IMR-90 (cell line): ENCODE data around the gene SIPA1L3. TPM values are rescaled to one million over a fixed set of nuclear protein-coding genes. Genes with fewer than 3 reads are reported as not detected.
A peak's percentile ranks its signal among the peaks of the same experiment; 100 is the strongest.

Source experiments
- ATAC-seq: fragments of 200-7000 bp; cut with Tn5 transposase; 2 replicates; pipeline ENCODE4 v1.9.1; 2020; ENCODE audit warnings: low read depth, mild to moderate bottlenecking, moderate library complexity
- BruUV-seq: library from RNA; stranded (reverse); fragments of 400-500 nt; replicated peaks from 2 replicates; lab custom pipeline; 2021; lab: Mats Ljungman, UMichigan
- CTCF ChIA-PET: fragments of 300-600 bp; formaldehyde crosslinking; extraction: SDS; loops from one replicate; lab custom pipeline; 2021; ENCODE audit warnings: antibody characterized with exemption; lab: Yijun Ruan, JAX
- POLR2A ChIA-PET: fragments of 300-600 bp; sonication (Branson Sonifier 250); formaldehyde crosslinking; loops from one replicate; lab custom pipeline; 2022; ENCODE audit warnings: antibody characterized with exemption; ENCODE audit not compliant: unreplicated experiment; lab: Charles Lee
- DNase-seq: peaks from one replicate; pipeline ENCODE4 v3.0.0; 2013
- H2AFZ ChIP-seq: replicated peaks from 2 replicates; pipeline ENCODE3; 2013; ENCODE audit warnings: low read length, mild to moderate bottlenecking; ENCODE audit not compliant: poor library complexity
- H2AK5ac ChIP-seq: 2 replicates; pipeline ENCODE4 v1.6.1; 2013; ENCODE audit warnings: low read depth, low read length, inconsistent platforms
- H2AK9ac ChIP-seq: replicated peaks from 2 replicates; pipeline ENCODE3; 2013; ENCODE audit warnings: mild to moderate bottlenecking, low read depth, low read length, moderate library complexity; ENCODE audit not compliant: poor library complexity
- H2BK120ac ChIP-seq: 2 replicates; pipeline ENCODE4 v1.6.1; 2013; ENCODE audit warnings: low read depth, low read length, inconsistent platforms
- H2BK15ac ChIP-seq: 3 replicates; pipeline ENCODE4 v1.6.1; 2013; ENCODE audit warnings: low read depth, low read length, inconsistent platforms
- H2BK20ac ChIP-seq: 2 replicates; pipeline ENCODE4 v1.6.1; 2013; ENCODE audit warnings: low read depth, mild to moderate bottlenecking, inconsistent platforms, low read length, moderate library complexity
- H2BK5ac ChIP-seq: 2 replicates; pipeline ENCODE4 v1.6.1; 2013; ENCODE audit warnings: mild to moderate bottlenecking, low read depth, low read length, inconsistent platforms; ENCODE audit not compliant: poor library complexity, severe bottlenecking
- H3K14ac ChIP-seq: replicated peaks from 2 replicates; pipeline ENCODE4 v1.6.1; 2013; ENCODE audit warnings: low read depth, low read length, inconsistent platforms
- H3K18ac ChIP-seq: 2 replicates; pipeline ENCODE4 v1.6.1; 2013; ENCODE audit warnings: low read depth, low read length, control low read depth
- H3K23ac ChIP-seq: 2 replicates; pipeline ENCODE4 v1.6.1; 2013; ENCODE audit warnings: low read depth, low read length, inconsistent platforms
- H3K27ac ChIP-seq: 2 replicates; pipeline ENCODE4 v1.5.1; 2013; ENCODE audit warnings: mild to moderate bottlenecking, control low read depth, low read length; ENCODE audit not compliant: insufficient read depth
- H3K27me3 ChIP-seq: 2 replicates; pipeline ENCODE4 v1.6.1; 2013; ENCODE audit warnings: low read length; ENCODE audit not compliant: control insufficient read depth, insufficient read depth
- H3K36me3 ChIP-seq: 2 replicates; pipeline ENCODE4 v1.6.1; 2013; ENCODE audit warnings: low read length, mixed read lengths; ENCODE audit not compliant: control insufficient read depth, insufficient read depth
- H3K4ac ChIP-seq: 2 replicates; pipeline ENCODE4 v1.6.1; 2013; ENCODE audit warnings: low read depth, low read length, inconsistent platforms
- H3K4me1 ChIP-seq: 2 replicates; pipeline ENCODE4 v1.6.1; 2013; ENCODE audit warnings: low read length, mixed read lengths; ENCODE audit not compliant: control insufficient read depth, insufficient read depth
- H3K4me2 ChIP-seq: 2 replicates; pipeline ENCODE4 v1.6.1; 2013; ENCODE audit warnings: low read depth, mild to moderate bottlenecking, control low read depth, low read length, moderate library complexity
- H3K4me3 ChIP-seq: 2 replicates; pipeline ENCODE4 v1.5.1; 2013; ENCODE audit warnings: low read depth, mild to moderate bottlenecking, control low read depth, low read length, moderate library complexity; ENCODE audit not compliant: insufficient read depth
- H3K56ac ChIP-seq: 2 replicates; pipeline ENCODE4 v1.6.1; 2013; ENCODE audit warnings: low read length, inconsistent platforms; ENCODE audit not compliant: insufficient read depth; ENCODE audit errors: extremely low read depth
- H3K79me1 ChIP-seq, 2 experiments: 2 replicates each; pipeline ENCODE4 v1.6.1; 2013; ENCODE audit warnings: low read length in 2 of 2, inconsistent platforms in 1 of 2, low read depth in 1 of 2
- H3K9ac ChIP-seq: 2 replicates; pipeline ENCODE4 v1.6.1; 2013; ENCODE audit warnings: low read depth, low read length, control low read depth
- H3K9me1 ChIP-seq: 2 replicates; pipeline ENCODE4 v1.6.1; 2013; ENCODE audit warnings: low read length, inconsistent platforms; ENCODE audit not compliant: insufficient read depth
- H3K9me3 ChIP-seq: 2 replicates; pipeline ENCODE4 v1.6.1; 2013; ENCODE audit warnings: low read length; ENCODE audit not compliant: control insufficient read depth, insufficient read depth
- H4K20me1 ChIP-seq: 2 replicates; pipeline ENCODE4 v1.6.1; 2013; ENCODE audit warnings: low read length, inconsistent platforms; ENCODE audit not compliant: insufficient read depth
- H4K5ac ChIP-seq: 2 replicates; pipeline ENCODE4 v1.6.1; 2013; ENCODE audit warnings: mild to moderate bottlenecking, low read depth, low read length, control low read depth
- H4K8ac ChIP-seq, 2 experiments: 2 replicates each; pipeline ENCODE4 v1.6.1; 2013; ENCODE audit warnings: low read depth in 2 of 2, low read length in 2 of 2, control low read depth in 1 of 2, inconsistent platforms in 1 of 2
- H4K91ac ChIP-seq: 2 replicates; pipeline ENCODE4 v1.6.1; 2013; ENCODE audit warnings: low read depth, low read length, inconsistent platforms; ENCODE audit not compliant: insufficient read depth
- BHLHE40 ChIP-seq: fragments of 150-350 bp; IDR thresholded peaks from 2 replicates; pipeline ENCODE4 v1.6.1; 2016; ENCODE audit warnings: mild to moderate bottlenecking, low read depth, low read length
- CHD1 ChIP-seq: IDR thresholded peaks from 2 replicates; pipeline ENCODE4 v1.6.1; 2012; ENCODE audit warnings: low read depth, low read length, improper control_type of control experiment
- FOS ChIP-seq: fragments of 150-350 bp; IDR thresholded peaks from 2 replicates; pipeline ENCODE4 v1.6.1; 2016; ENCODE audit warnings: low read depth, low read length
- MAFK ChIP-seq: IDR thresholded peaks from 2 replicates; pipeline ENCODE4 v1.6.1; 2012; ENCODE audit warnings: low read depth, low read length, improper control_type of control experiment
- MXI1 ChIP-seq: IDR thresholded peaks from 2 replicates; pipeline ENCODE4 v1.6.1; 2012; ENCODE audit warnings: low read depth, mild to moderate bottlenecking, low read length, moderate library complexity, borderline replicate concordance
- NFE2L2 ChIP-seq: fragments of 150-350 bp; IDR thresholded peaks from 2 replicates; pipeline ENCODE4 v1.6.1; 2016; ENCODE audit warnings: low read depth, mild to moderate bottlenecking, low read length
- POLR2A ChIP-seq: IDR thresholded peaks from 2 replicates; pipeline ENCODE4 v1.6.1; 2012; ENCODE audit warnings: mild to moderate bottlenecking, low read depth, low read length
- RAD21 ChIP-seq: IDR thresholded peaks from 2 replicates; pipeline ENCODE4 v1.6.1; 2012; ENCODE audit warnings: low read length, improper control_type of control experiment
- RCOR1 ChIP-seq: IDR thresholded peaks from 2 replicates; pipeline ENCODE4 v1.6.1; 2012; ENCODE audit warnings: mild to moderate bottlenecking, low read length, improper control_type of control experiment; ENCODE audit not compliant: insufficient replicate concordance
- RFX5 ChIP-seq: IDR thresholded peaks from 2 replicates; pipeline ENCODE4 v1.8.0; 2012; ENCODE audit warnings: low read depth, mild to moderate bottlenecking, low read length, moderate library complexity
- SMC3 ChIP-seq: fragments of 150-350 bp; IDR thresholded peaks from 2 replicates; pipeline ENCODE4 v1.6.1; 2016; ENCODE audit warnings: low read depth, mild to moderate bottlenecking, antibody characterized with exemption, low read length, moderate library complexity
- USF2 ChIP-seq: fragments of 150-350 bp; IDR thresholded peaks from 2 replicates; pipeline ENCODE4 v1.6.1; 2017; ENCODE audit warnings: mild to moderate bottlenecking, antibody characterized with exemption, low read length, low read depth
- WGBS, 2 experiments: methylation state at CpG; one replicate each; pipeline versions ENCODE4 v1.1.5 to v1.1.7; 2013; ENCODE audit warnings: missing lambda C conversion rate in 2 of 2; ENCODE audit not compliant: insufficient read length in 1 of 2; ENCODE audit errors: extremely low coverage in 2 of 2; 5-methylcytosine and 5-hydroxymethylcytosine counted together
- dilution Hi-C: fragments of 300-500 bp; cut with HindIII; formaldehyde crosslinking; loops from one replicate; pipeline ENCODE4 v1.14.3; 2018; ENCODE audit warnings: low sequenced_read_pairs; ENCODE audit not compliant: unreplicated experiment
- in situ Hi-C: fragments of 300-500 bp; cut with MboI; formaldehyde crosslinking; loops from 3 replicates; pipeline ENCODE4 v1.14.3; 2019; ENCODE audit warnings: low sequenced_read_pairs, inconsistent platforms, mixed read lengths
- intact Hi-C: fragments of 100-400 bp; cut with micrococcal nuclease; formaldehyde crosslinking; loops from 2 replicates; pipeline ENCODE4 v1.10.0; 2022
- polyA plus RNA-seq, 3 experiments: library from polyadenylated mRNA; depleted of rRNA; stranded (reverse); fragments of >200 nt; gene quantifications; 2 replicates each; pipeline ENCODE4 v1.2.3, GENCODE V29; 2012; ENCODE audit warnings: low replicate concordance in 1 of 3
- total RNA-seq: library from RNA; depleted of rRNA; stranded (reverse); fragments of >200 nt; gene quantifications from 2 replicates; pipeline ENCODE4 v1.2.3, GENCODE V29; 2012
- TF ChIP-seq, protein P1 (sequence below): fragments of 150-350 bp; IDR thresholded peaks from 2 replicates; pipeline ENCODE4 v1.6.1; 2016; ENCODE audit warnings: low read depth, mild to moderate bottlenecking, low read length, moderate library complexity, borderline replicate concordance

The SIPA1L3 gene
- total and polyA plus RNA-seq, 2 of the 4 experiments (the other 2 are of a cell fraction) = 4.1 to 9.4 TPM

DNA sequence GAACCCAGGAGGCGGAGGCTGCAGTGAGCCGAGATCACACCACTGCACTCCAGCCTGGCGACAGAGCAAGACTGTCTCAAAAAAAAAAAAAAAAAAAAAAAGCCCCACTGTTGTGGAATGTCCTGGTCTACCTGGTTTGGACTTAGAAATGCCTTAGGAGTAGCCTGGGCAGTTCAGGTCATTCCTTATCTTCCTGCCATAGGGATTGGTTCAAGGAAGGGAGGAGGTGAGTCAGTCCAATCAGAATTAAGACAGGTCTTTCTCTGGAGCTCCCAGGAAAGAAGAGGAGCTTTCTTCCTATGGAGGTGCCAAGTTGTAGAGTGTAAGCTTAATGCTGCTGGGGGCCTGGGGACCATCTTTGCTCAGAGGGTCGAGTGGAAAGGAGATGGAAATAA lies 44.8 kb downstream of the SIPA1L3 start:
- Histone ChIP-seq H4K5ac (no peak overlapping the region), H3K4me3 (no peak overlapping the region), H4K91ac (no peak overlapping the region), H2AFZ (no peak overlapping the region), H3K79me1 (peaks cover 43 to 79% of the 10 kb centered on the region in 2 experiments), H3K9ac (no peak overlapping the region), H3K9me1 (peaks cover 4% of the 10 kb centered on the region; the same call in 1 of the 2 replicates), H2AK5ac (no peak overlapping the region), H4K8ac (no peak overlapping the region), H2BK120ac (no peak overlapping the region), H3K18ac (no peak overlapping the region), H3K36me3 (no peaks in the 10 kb centered on the region), H3K4me2 (no peak overlapping the region), H3K9me3 (no peaks in the 10 kb centered on the region), H3K4ac (no peak overlapping the region), H4K20me1 (peaks cover 9% of the 10 kb centered on the region), H2BK15ac (no peak overlapping the region), H2BK20ac (no peak overlapping the region), H3K27me3 (no peaks in the 10 kb centered on the region), H3K23ac (no peak overlapping the region), H3K56ac (no peak overlapping the region), H2AK9ac (no peak overlapping the region), H2BK5ac (no peak overlapping the region), H3K4me1 (peaks cover 5% of the 10 kb centered on the region), H3K14ac (peak overlapping the region; percentile 37; the same call in 1 of the 2 replicates), H3K27ac (no peak overlapping the region)
- in situ Hi-C loops (no loop called here), dilution Hi-C loops (no loop called here), intact Hi-C loops (loop anchor here (1.0 kb wide), 1 partner anchor 44 kb away; no protein-coding TSS in a partner anchor)
- WGBS, 2 experiments = no CpG with 5 or more reads among the region's 4 CpGs
- ATAC-seq = no peak
- no peak for DNase-seq
- ChIA-PET CTCF (no interaction called here), POLR2A (no interaction called here)
- TF ChIP-seq FOS (no peak), MAFK (no peak), RCOR1 (no peak), USF2 (no peak), RFX5 (no peak), SMC3 (no peak), RAD21 (no peak), CHD1 (no peak), MXI1 (no peak), NFE2L2 (no peak), BHLHE40 (no peak), POLR2A (no peak)
- TF ChIP-seq, protein P1, sequence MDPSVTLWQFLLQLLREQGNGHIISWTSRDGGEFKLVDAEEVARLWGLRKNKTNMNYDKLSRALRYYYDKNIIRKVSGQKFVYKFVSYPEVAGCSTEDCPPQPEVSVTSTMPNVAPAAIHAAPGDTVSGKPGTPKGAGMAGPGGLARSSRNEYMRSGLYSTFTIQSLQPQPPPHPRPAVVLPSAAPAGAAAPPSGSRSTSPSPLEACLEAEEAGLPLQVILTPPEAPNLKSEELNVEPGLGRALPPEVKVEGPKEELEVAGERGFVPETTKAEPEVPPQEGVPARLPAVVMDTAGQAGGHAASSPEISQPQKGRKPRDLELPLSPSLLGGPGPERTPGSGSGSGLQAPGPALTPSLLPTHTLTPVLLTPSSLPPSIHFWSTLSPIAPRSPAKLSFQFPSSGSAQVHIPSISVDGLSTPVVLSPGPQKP = no peak
- no TSS peak for BruUV-seq
